ENCODE measurements around the gene OFD1. TPM values are rescaled to one million over a fixed set of nuclear protein-coding genes. Genes with fewer than 3 reads are reported as not detected.

Gene OFD1
- total RNA-seq, 2 donors from 2014 or later, result 15.3 to 19.0 TPM

GRCh38 chrX:13693341-13693961 is 41.1 kb upstream of the OFD1 start:
- H3K36me3 ChIP-seq, result no peaks in the 10 kb centered on the region
- TF ChIP-seq CTCF (IDR thresholded peaks at IDR 0.05), result no peak
- no peak for ATAC-seq (ENCODE audit: insufficient number of reproducible peaks, low FRiP score, low read depth)
- H3K4me3 ChIP-seq, result no peak overlapping the region
- H3K9me3 ChIP-seq, result no peaks in the 10 kb centered on the region
- peak overlapping the region in 1 of 2 donors; percentile 12 for H3K27ac ChIP-seq
- no peaks in the 10 kb centered on the region for H3K27me3 ChIP-seq (replicated peaks; ENCODE audit: insufficient read depth)
- DNase-seq (ENCODE audit: low spot score), result no peak
- H3K4me1 ChIP-seq (ENCODE audit: control insufficient read depth in 1 of 2, low read depth in 2 of 2), result peaks cover 22 to 40% of the 10 kb centered on the region in 2 donors

- Histone ChIP-seq H3K9me3 (no peaks in the 10 kb centered on the region), H3K27me3 (replicated peaks; ENCODE audit: insufficient read depth) (no peaks in the 10 kb centered on the region), H3K27ac (peak overlapping the region in 1 of 2 donors; percentile 5), H3K36me3 (no peaks in the 10 kb centered on the region), H3K4me1 (ENCODE audit: control insufficient read depth in 1 of 2, low read depth in 2 of 2) (peaks cover 31 to 49% of the 10 kb centered on the region in 2 donors), H3K4me3 (no peak overlapping the region)
- DNase-seq (ENCODE audit: low spot score), result no peak
- TF ChIP-seq CTCF (IDR thresholded peaks at IDR 0.05), result no peak
- ATAC-seq (ENCODE audit: insufficient number of reproducible peaks, low FRiP score, low read depth), result no peak
Observed at GRCh38 chrX:13694359-13694758, 40.2 kb upstream of the OFD1 start.

GRCh38 chrX:13694983-13695382 is 39.6 kb upstream of the OFD1 start:
- ATAC-seq (ENCODE audit: insufficient number of reproducible peaks, low FRiP score, low read depth) (no peak), DNase-seq (ENCODE audit: low spot score) (no peak)
- Histone ChIP-seq H3K4me1 (ENCODE audit: control insufficient read depth in 1 of 2, low read depth in 2 of 2) (peaks cover 32 to 53% of the 10 kb centered on the region in 2 donors), H3K36me3 (no peaks in the 10 kb centered on the region), H3K27me3 (replicated peaks; ENCODE audit: insufficient read depth) (no peaks in the 10 kb centered on the region), H3K9me3 (no peaks in the 10 kb centered on the region), H3K4me3 (no peak overlapping the region), H3K27ac (peak overlapping the region in 1 of 2 donors; percentile 5)
- no peak for TF ChIP-seq CTCF (IDR thresholded peaks at IDR 0.05)

GRCh38 chrX:13695601-13696115 is 38.9 kb upstream of the OFD1 start:
- no peak for ATAC-seq (ENCODE audit: insufficient number of reproducible peaks, low FRiP score, low read depth)
- peaks cover 29 to 56% of the 10 kb centered on the region in 2 donors for H3K4me1 ChIP-seq (ENCODE audit: control insufficient read depth in 1 of 2, low read depth in 2 of 2)
- no peak for TF ChIP-seq CTCF (IDR thresholded peaks at IDR 0.05)

GRCh38 chrX:13697455-13697854 is 37.1 kb upstream of the OFD1 start:
- DNase-seq (ENCODE audit: low spot score), result no peak
- no peaks in the 10 kb centered on the region for H3K9me3 ChIP-seq
- TF ChIP-seq CTCF (IDR thresholded peaks at IDR 0.05), result no peak

More at GRCh38 chrX:13695601-13696115, 38.9 kb upstream of the OFD1 start:
- no peaks in the 10 kb centered on the region for H3K27me3 ChIP-seq (replicated peaks; ENCODE audit: insufficient read depth)
- H3K4me3 ChIP-seq, result no peak overlapping the region
- no peak overlapping the region for H3K27ac ChIP-seq
- H3K36me3 ChIP-seq, result no peaks in the 10 kb centered on the region
- no peak for DNase-seq (ENCODE audit: low spot score)
- no peaks in the 10 kb centered on the region for H3K9me3 ChIP-seq

More at GRCh38 chrX:13697455-13697854, 37.1 kb upstream of the OFD1 start:
- Histone ChIP-seq H3K27ac (no peak overlapping the region), H3K27me3 (replicated peaks; ENCODE audit: insufficient read depth) (no peaks in the 10 kb centered on the region), H3K4me1 (ENCODE audit: control insufficient read depth in 1 of 2, low read depth in 2 of 2) (peaks cover 28 to 46% of the 10 kb centered on the region in 2 donors), H3K36me3 (no peaks in the 10 kb centered on the region), H3K4me3 (no peak overlapping the region)
- ATAC-seq (ENCODE audit: insufficient number of reproducible peaks, low FRiP score, low read depth), result no peak
